Neural progenitor cell (in vitro differentiated cells): Measurements from ENCODE around the gene TAS2R42.

Experiments used
- CTCF ChIP-seq: fragments of 200-600 bp; sonication (generic); IDR thresholded peaks from 2 replicates; pipeline ENCODE4 v1.5.1; 2017; ENCODE audit warnings: antibody characterized with exemption, mild to moderate bottlenecking
- EZH2 ChIP-seq: fragments of 200-600 bp; sonication (generic); IDR thresholded peaks from 2 replicates; pipeline ENCODE4 v1.6.1; 2017; ENCODE audit warnings: antibody characterized with exemption, mild to moderate bottlenecking, moderate library complexity
- EZH2phosphoT487 ChIP-seq: fragments of 200-600 bp; sonication (generic); IDR thresholded peaks from 2 replicates; pipeline ENCODE4 v1.6.1; 2017; ENCODE audit warnings: antibody characterized with exemption

GRCh38 chr12:11171969-11172675, 14.6 kb downstream of the TAS2R42 start:
- TF ChIP-seq CTCF (no peak), EZH2 (no peak), EZH2phosphoT487 (no peak)
